Right lobe of liver (tissue), 4 donors: ENCODE data around the gene SLC25A36.

Experiments
- POLR2A ChIP-seq: fragments of 450-650 bp; IDR thresholded peaks from one replicate; pipeline ENCODE4 v1.6.1; 2017; ENCODE audit warnings: antibody characterized with exemption, mild to moderate bottlenecking
- TF ChIP-seq, protein P1 (sequence below), 4 donors: fragments of 200-600 bp in 3 of 4; fragments of 450-650 bp in 1 of 4; IDR thresholded peaks; one replicate each; pipeline versions ENCODE4 v1.5.1 to v1.8.0; 2016 to 2022; ENCODE audit warnings: antibody characterized with exemption in 4 of 4, mild to moderate bottlenecking in 2 of 4
- donor health status: DM: no; HTN: no; CAD: no.
- donor health status: DM: no; HTN: no; CAD: no.
- donor health status: DM: no; HTN: yes; CAD: no.

DNA sequence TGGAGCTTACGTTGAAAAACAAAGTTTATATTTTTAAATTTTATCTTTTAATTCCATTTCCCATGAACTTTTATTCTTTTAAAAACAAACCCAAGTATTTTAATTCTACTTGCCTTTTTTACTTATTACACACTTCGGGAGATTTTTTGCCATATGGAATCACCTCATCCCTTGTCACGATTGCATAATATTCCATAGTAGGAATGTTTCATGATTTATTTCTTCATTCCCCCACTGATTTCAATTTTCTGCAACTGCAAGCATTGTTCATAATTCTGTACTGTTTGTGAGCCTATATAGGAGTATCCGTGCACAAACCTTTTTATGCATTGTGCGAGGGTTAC, 574 bp upstream of the SLC25A36 start:
- TF ChIP-seq, protein P1, sequence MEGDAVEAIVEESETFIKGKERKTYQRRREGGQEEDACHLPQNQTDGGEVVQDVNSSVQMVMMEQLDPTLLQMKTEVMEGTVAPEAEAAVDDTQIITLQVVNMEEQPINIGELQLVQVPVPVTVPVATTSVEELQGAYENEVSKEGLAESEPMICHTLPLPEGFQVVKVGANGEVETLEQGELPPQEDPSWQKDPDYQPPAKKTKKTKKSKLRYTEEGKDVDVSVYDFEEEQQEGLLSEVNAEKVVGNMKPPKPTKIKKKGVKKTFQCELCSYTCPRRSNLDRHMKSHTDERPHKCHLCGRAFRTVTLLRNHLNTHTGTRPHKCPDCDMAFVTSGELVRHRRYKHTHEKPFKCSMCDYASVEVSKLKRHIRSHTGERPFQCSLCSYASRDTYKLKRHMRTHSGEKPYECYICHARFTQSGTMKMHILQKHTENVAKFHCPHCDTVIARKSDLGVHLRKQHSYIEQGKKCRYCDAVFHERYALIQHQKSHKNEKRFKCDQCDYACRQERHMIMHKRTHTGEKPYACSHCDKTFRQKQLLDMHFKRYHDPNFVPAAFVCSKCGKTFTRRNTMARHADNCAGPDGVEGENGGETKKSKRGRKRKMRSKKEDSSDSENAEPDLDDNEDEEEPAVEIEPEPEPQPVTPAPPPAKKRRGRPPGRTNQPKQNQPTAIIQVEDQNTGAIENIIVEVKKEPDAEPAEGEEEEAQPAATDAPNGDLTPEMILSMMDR (IDR thresholded peaks at IDR 0.05), result no peak
- no peak for TF ChIP-seq POLR2A
